HL-60 (cell line): ENCODE data around the gene ZFYVE28.

Experiments
- CTCF ChIP-seq: IDR thresholded peaks from one replicate; pipeline ENCODE4 v1.5.1; 2011; ENCODE audit warnings: low read length, control low read depth, inconsistent platforms; ENCODE audit not compliant: insufficient read depth
- GABPA ChIP-seq: IDR thresholded peaks from 2 replicates; pipeline ENCODE4 v1.6.1; 2012; ENCODE audit warnings: low read depth
- POLR2AphosphoS5 ChIP-seq: IDR thresholded peaks from 2 replicates; pipeline ENCODE4 v1.6.1; 2012; ENCODE audit warnings: low read depth
- TF ChIP-seq, protein P1 (sequence below): IDR thresholded peaks from 2 replicates; pipeline ENCODE4 v1.6.1; 2012; ENCODE audit warnings: low read depth; ENCODE audit not compliant: insufficient replicate concordance

GRCh38 chr4:2262145-2262943, 156.1 kb downstream of the ZFYVE28 start:
- no peak for TF ChIP-seq CTCF
- peak; percentile 51; the same call in 1 of the 2 replicates for TF ChIP-seq POLR2AphosphoS5
- TF ChIP-seq, protein P1, sequence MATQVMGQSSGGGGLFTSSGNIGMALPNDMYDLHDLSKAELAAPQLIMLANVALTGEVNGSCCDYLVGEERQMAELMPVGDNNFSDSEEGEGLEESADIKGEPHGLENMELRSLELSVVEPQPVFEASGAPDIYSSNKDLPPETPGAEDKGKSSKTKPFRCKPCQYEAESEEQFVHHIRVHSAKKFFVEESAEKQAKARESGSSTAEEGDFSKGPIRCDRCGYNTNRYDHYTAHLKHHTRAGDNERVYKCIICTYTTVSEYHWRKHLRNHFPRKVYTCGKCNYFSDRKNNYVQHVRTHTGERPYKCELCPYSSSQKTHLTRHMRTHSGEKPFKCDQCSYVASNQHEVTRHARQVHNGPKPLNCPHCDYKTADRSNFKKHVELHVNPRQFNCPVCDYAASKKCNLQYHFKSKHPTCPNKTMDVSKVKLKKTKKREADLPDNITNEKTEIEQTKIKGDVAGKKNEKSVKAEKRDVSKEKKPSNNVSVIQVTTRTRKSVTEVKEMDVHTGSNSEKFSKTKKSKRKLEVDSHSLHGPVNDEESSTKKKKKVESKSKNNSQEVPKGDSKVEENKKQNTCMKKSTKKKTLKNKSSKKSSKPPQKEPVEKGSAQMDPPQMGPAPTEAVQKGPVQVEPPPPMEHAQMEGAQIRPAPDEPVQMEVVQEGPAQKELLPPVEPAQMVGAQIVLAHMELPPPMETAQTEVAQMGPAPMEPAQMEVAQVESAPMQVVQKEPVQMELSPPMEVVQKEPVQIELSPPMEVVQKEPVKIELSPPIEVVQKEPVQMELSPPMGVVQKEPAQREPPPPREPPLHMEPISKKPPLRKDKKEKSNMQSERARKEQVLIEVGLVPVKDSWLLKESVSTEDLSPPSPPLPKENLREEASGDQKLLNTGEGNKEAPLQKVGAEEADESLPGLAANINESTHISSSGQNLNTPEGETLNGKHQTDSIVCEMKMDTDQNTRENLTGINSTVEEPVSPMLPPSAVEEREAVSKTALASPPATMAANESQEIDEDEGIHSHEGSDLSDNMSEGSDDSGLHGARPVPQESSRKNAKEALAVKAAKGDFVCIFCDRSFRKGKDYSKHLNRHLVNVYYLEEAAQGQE = no peak
- TF ChIP-seq GABPA = no peak
